ENCODE measurements around the gene OR9G1.

Gene OR9G1

GRCh38 chr11:56700914-56701485 lies 2.1 kb downstream of the OR9G1 start:
- H3K14ac ChIP-seq (ENCODE audit: low read length in 2 of 2), result no peak overlapping the region
- H3K18ac ChIP-seq (ENCODE audit: low read depth in 1 of 2, low read length in 2 of 2), result no peak overlapping the region
- DNase-seq, result no peak
- no peak overlapping the region for H2BK15ac ChIP-seq (ENCODE audit: low read depth, poor library complexity, severe bottlenecking)
- no peak overlapping the region for H2BK12ac ChIP-seq (ENCODE audit: low read length in 2 of 2)
- H3K36me3 ChIP-seq (ENCODE audit: control insufficient read depth in 1 of 2, insufficient read depth in 2 of 2, low read depth in 1 of 2, low read length in 2 of 2), result no peaks in the 10 kb centered on the region
- no peak overlapping the region for H3K4ac ChIP-seq (ENCODE audit: low read depth in 1 of 2, low read length in 2 of 2)
- H3K4me2 ChIP-seq (ENCODE audit: low read length, poor library complexity, severe bottlenecking), result no peak overlapping the region
- no peak overlapping the region for H2BK5ac ChIP-seq (ENCODE audit: low read depth, low read length, poor library complexity, severe bottlenecking)
- no peaks in the 10 kb centered on the region for H3K4me1 ChIP-seq (ENCODE audit: control insufficient read depth, insufficient read depth, low read depth, low read length)
- no peaks in the 10 kb centered on the region for H3K27me3 ChIP-seq (ENCODE audit: control insufficient read depth in 1 of 2, insufficient read depth in 1 of 2, low read length in 2 of 2)
- 65% methylated on average over 7 of the region's 8 CpGs for WGBS
- no peak overlapping the region for H3K27ac ChIP-seq (ENCODE audit: low read length, poor library complexity, severe bottlenecking)
- no peak overlapping the region for H3K9ac ChIP-seq (ENCODE audit: low read length)
- no peak overlapping the region for H2AK5ac ChIP-seq (ENCODE audit: low read length, severe bottlenecking)
- no peak overlapping the region for H3K23ac ChIP-seq (ENCODE audit: low read length in 2 of 2)
- no peak overlapping the region for H2AFZ ChIP-seq (ENCODE audit: low read depth, low read length)
- no peak overlapping the region for H4K91ac ChIP-seq (ENCODE audit: low read length)
- H3K4me3 ChIP-seq (ENCODE audit: insufficient read depth in 1 of 2, low read depth in 1 of 2, low read length in 2 of 2), result no peak overlapping the region
- no peak overlapping the region for H4K8ac ChIP-seq (ENCODE audit: low read length)
- no peaks in the 10 kb centered on the region for H3K79me1 ChIP-seq (replicated peaks; ENCODE audit: low read length, poor library complexity, severe bottlenecking)
- H3K9me3 ChIP-seq (ENCODE audit: control insufficient read depth, low read length), result no peaks in the 10 kb centered on the region
- H2BK120ac ChIP-seq (ENCODE audit: low read depth, low read length), result no peak overlapping the region

- H3K9me3 ChIP-seq (ENCODE audit: control insufficient read depth, low read length), result peaks cover 6% of the 10 kb centered on the region
- no peak overlapping the region for H3K4me3 ChIP-seq (ENCODE audit: insufficient read depth in 1 of 2, low read depth in 1 of 2, low read length in 2 of 2)
- H2BK5ac ChIP-seq (ENCODE audit: low read depth, low read length, poor library complexity, severe bottlenecking), result no peak overlapping the region
- H3K36me3 ChIP-seq (ENCODE audit: control insufficient read depth in 1 of 2, insufficient read depth in 2 of 2, low read depth in 1 of 2, low read length in 2 of 2), result no peaks in the 10 kb centered on the region
- no peaks in the 10 kb centered on the region for H3K27me3 ChIP-seq (ENCODE audit: control insufficient read depth in 1 of 2, insufficient read depth in 1 of 2, low read length in 2 of 2)
- H4K91ac ChIP-seq (ENCODE audit: low read length), result no peak overlapping the region
- no peaks in the 10 kb centered on the region for H3K79me1 ChIP-seq (replicated peaks; ENCODE audit: low read length, poor library complexity, severe bottlenecking)
- H4K8ac ChIP-seq (ENCODE audit: low read length), result no peak overlapping the region
- no peaks in the 10 kb centered on the region for H3K4me1 ChIP-seq (ENCODE audit: control insufficient read depth, insufficient read depth, low read depth, low read length)
- H3K4ac ChIP-seq (ENCODE audit: low read depth in 1 of 2, low read length in 2 of 2), result no peak overlapping the region
- no peak overlapping the region for H2BK15ac ChIP-seq (ENCODE audit: low read depth, poor library complexity, severe bottlenecking)
- H3K27ac ChIP-seq (ENCODE audit: low read length, poor library complexity, severe bottlenecking), result no peak overlapping the region
- no peak overlapping the region for H2BK120ac ChIP-seq (ENCODE audit: low read depth, low read length)
- no peak overlapping the region for H3K18ac ChIP-seq (ENCODE audit: low read depth in 1 of 2, low read length in 2 of 2)
- H3K14ac ChIP-seq (ENCODE audit: low read length in 2 of 2), result no peak overlapping the region
- H2AK5ac ChIP-seq (ENCODE audit: low read length, severe bottlenecking), result no peak overlapping the region
- H2BK12ac ChIP-seq (ENCODE audit: low read length in 2 of 2), result no peak overlapping the region
- no peak overlapping the region for H3K4me2 ChIP-seq (ENCODE audit: low read length, poor library complexity, severe bottlenecking)
- DNase-seq, result no peak
- H3K23ac ChIP-seq (ENCODE audit: low read length in 2 of 2), result no peak overlapping the region
- 69% methylated on average over 1 of the region's 1 CpG for WGBS
- no peak overlapping the region for H2AFZ ChIP-seq (ENCODE audit: low read depth, low read length)
- H3K9ac ChIP-seq (ENCODE audit: low read length), result no peak overlapping the region
These were observed 7.0 kb downstream of the OR9G1 start for GRCh38 chr11:56705784-56706396.

- H2BK120ac ChIP-seq (ENCODE audit: low read depth, low read length), result no peak overlapping the region
- no peaks in the 10 kb centered on the region for H3K79me1 ChIP-seq (replicated peaks; ENCODE audit: low read length, poor library complexity, severe bottlenecking)
- H3K14ac ChIP-seq (ENCODE audit: low read length in 2 of 2), result no peak overlapping the region
- no peak overlapping the region for H3K27ac ChIP-seq (ENCODE audit: low read length, poor library complexity, severe bottlenecking)
- H3K9ac ChIP-seq (ENCODE audit: low read length), result no peak overlapping the region
- peaks cover 6% of the 10 kb centered on the region for H3K9me3 ChIP-seq (ENCODE audit: control insufficient read depth, low read length)
- H2BK15ac ChIP-seq (ENCODE audit: low read depth, poor library complexity, severe bottlenecking), result no peak overlapping the region
- no peak overlapping the region for H3K18ac ChIP-seq (ENCODE audit: low read depth in 1 of 2, low read length in 2 of 2)
- no peak overlapping the region for H2AFZ ChIP-seq (ENCODE audit: low read depth, low read length)
- H2BK5ac ChIP-seq (ENCODE audit: low read depth, low read length, poor library complexity, severe bottlenecking), result no peak overlapping the region
- no peak overlapping the region for H3K23ac ChIP-seq (ENCODE audit: low read length in 2 of 2)
- no peak overlapping the region for H4K91ac ChIP-seq (ENCODE audit: low read length)
- H2BK12ac ChIP-seq (ENCODE audit: low read length in 2 of 2), result no peak overlapping the region
- H4K8ac ChIP-seq (ENCODE audit: low read length), result no peak overlapping the region
- H3K4me3 ChIP-seq (ENCODE audit: insufficient read depth in 1 of 2, low read depth in 1 of 2, low read length in 2 of 2), result no peak overlapping the region
- no peak overlapping the region for H2AK5ac ChIP-seq (ENCODE audit: low read length, severe bottlenecking)
- no peaks in the 10 kb centered on the region for H3K4me1 ChIP-seq (ENCODE audit: control insufficient read depth, insufficient read depth, low read depth, low read length)
- DNase-seq, result no peak
- H3K36me3 ChIP-seq (ENCODE audit: control insufficient read depth in 1 of 2, insufficient read depth in 2 of 2, low read depth in 1 of 2, low read length in 2 of 2), result no peaks in the 10 kb centered on the region
- WGBS, result 76% methylated on average over 2 of the region's 2 CpGs
- no peak overlapping the region for H3K4ac ChIP-seq (ENCODE audit: low read depth in 1 of 2, low read length in 2 of 2)
- no peak overlapping the region for H3K4me2 ChIP-seq (ENCODE audit: low read length, poor library complexity, severe bottlenecking)
- no peaks in the 10 kb centered on the region for H3K27me3 ChIP-seq (ENCODE audit: control insufficient read depth in 1 of 2, insufficient read depth in 1 of 2, low read length in 2 of 2)
These were observed 7.6 kb downstream of the OR9G1 start for GRCh38 chr11:56706486-56706885.

- no peak overlapping the region for H4K8ac ChIP-seq (ENCODE audit: low read length)
- no peaks in the 10 kb centered on the region for H3K36me3 ChIP-seq (ENCODE audit: control insufficient read depth in 1 of 2, insufficient read depth in 2 of 2, low read depth in 1 of 2, low read length in 2 of 2)
- no peaks in the 10 kb centered on the region for H3K27me3 ChIP-seq (ENCODE audit: control insufficient read depth in 1 of 2, insufficient read depth in 1 of 2, low read length in 2 of 2)
- H3K4ac ChIP-seq (ENCODE audit: low read depth in 1 of 2, low read length in 2 of 2), result no peak overlapping the region
- H3K4me1 ChIP-seq (ENCODE audit: control insufficient read depth, insufficient read depth, low read depth, low read length), result no peaks in the 10 kb centered on the region
- H3K9ac ChIP-seq (ENCODE audit: low read length), result no peak overlapping the region
- no peak for DNase-seq
- H2AK5ac ChIP-seq (ENCODE audit: low read length, severe bottlenecking), result no peak overlapping the region
- H3K23ac ChIP-seq (ENCODE audit: low read length in 2 of 2), result no peak overlapping the region
- H2BK5ac ChIP-seq (ENCODE audit: low read depth, low read length, poor library complexity, severe bottlenecking), result no peak overlapping the region
- H2BK12ac ChIP-seq (ENCODE audit: low read length in 2 of 2), result no peak overlapping the region
- 50% methylated on average over 1 of the region's 2 CpGs for WGBS
- no peak overlapping the region for H3K4me3 ChIP-seq (ENCODE audit: insufficient read depth in 1 of 2, low read depth in 1 of 2, low read length in 2 of 2)
- H4K91ac ChIP-seq (ENCODE audit: low read length), result no peak overlapping the region
- no peak overlapping the region for H3K18ac ChIP-seq (ENCODE audit: low read depth in 1 of 2, low read length in 2 of 2)
- no peak overlapping the region for H3K14ac ChIP-seq (ENCODE audit: low read length in 2 of 2)
- peaks cover 4% of the 10 kb centered on the region for H3K9me3 ChIP-seq (ENCODE audit: control insufficient read depth, low read length)
- no peaks in the 10 kb centered on the region for H3K79me1 ChIP-seq (replicated peaks; ENCODE audit: low read length, poor library complexity, severe bottlenecking)
- no peak overlapping the region for H2BK15ac ChIP-seq (ENCODE audit: low read depth, poor library complexity, severe bottlenecking)
- H3K4me2 ChIP-seq (ENCODE audit: low read length, poor library complexity, severe bottlenecking), result no peak overlapping the region
- no peak overlapping the region for H2BK120ac ChIP-seq (ENCODE audit: low read depth, low read length)
- H2AFZ ChIP-seq (ENCODE audit: low read depth, low read length), result no peak overlapping the region
- H3K27ac ChIP-seq (ENCODE audit: low read length, poor library complexity, severe bottlenecking), result no peak overlapping the region
These were observed 15.3 kb downstream of the OR9G1 start for GRCh38 chr11:56714206-56714605.
